Hepatocyte (in vitro differentiated cells): Measurements from ENCODE around the gene OR4D11.

Experiments
- EZH2 ChIP-seq: fragments of 200-600 bp; sonication (generic); IDR thresholded peaks from 2 replicates; pipeline ENCODE4 v1.6.1; 2016; ENCODE audit warnings: antibody characterized with exemption, mild to moderate bottlenecking, borderline replicate concordance
- TF ChIP-seq, protein P1 (sequence below): fragments of 200-600 bp; sonication (generic); IDR thresholded peaks from 2 replicates; pipeline ENCODE4 v1.5.1; 2016; ENCODE audit warnings: antibody characterized with exemption, mild to moderate bottlenecking; ENCODE audit not compliant: poor library complexity

DNA sequence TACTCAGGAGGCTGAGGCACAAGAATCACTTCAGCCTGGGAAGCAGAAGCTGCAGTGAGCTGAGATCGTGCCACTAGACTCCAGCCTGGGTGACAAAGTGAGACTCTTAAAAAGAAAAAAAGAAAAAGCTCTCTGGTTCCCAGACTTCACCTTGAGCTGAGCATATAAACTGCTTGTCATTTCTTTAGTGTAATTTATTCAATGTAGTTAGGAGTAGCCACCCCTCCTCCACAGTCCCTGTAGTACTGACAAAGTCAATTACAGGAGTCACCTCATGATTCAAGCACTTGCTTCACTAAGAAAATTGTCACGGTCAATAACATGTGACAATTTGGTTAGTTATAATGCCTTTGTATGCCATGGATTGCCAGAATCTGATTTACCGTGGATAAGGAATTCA lies 23.0 kb upstream of the OR4D11 start:
- TF ChIP-seq, protein P1, sequence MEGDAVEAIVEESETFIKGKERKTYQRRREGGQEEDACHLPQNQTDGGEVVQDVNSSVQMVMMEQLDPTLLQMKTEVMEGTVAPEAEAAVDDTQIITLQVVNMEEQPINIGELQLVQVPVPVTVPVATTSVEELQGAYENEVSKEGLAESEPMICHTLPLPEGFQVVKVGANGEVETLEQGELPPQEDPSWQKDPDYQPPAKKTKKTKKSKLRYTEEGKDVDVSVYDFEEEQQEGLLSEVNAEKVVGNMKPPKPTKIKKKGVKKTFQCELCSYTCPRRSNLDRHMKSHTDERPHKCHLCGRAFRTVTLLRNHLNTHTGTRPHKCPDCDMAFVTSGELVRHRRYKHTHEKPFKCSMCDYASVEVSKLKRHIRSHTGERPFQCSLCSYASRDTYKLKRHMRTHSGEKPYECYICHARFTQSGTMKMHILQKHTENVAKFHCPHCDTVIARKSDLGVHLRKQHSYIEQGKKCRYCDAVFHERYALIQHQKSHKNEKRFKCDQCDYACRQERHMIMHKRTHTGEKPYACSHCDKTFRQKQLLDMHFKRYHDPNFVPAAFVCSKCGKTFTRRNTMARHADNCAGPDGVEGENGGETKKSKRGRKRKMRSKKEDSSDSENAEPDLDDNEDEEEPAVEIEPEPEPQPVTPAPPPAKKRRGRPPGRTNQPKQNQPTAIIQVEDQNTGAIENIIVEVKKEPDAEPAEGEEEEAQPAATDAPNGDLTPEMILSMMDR: no peak
- TF ChIP-seq EZH2: no peak
